Stimulated activated CD4-positive, alpha-beta T cell treated with anti-CD3 and anti-CD28 coated beads, Interleukin-4, amount 100 ng/mL, for 48 hours (primary cell): ENCODE measurements around the gene CMTM1.
A peak's percentile ranks its signal among the peaks of the same experiment; 100 is the strongest.
"Not testable (repeated sequence)": the region's sequence is repeated elsewhere in the genome, so short reads cannot be mapped to it uniquely, and the experiment has no call there.

Experiments used
- DNase-seq, 2 donors: peaks; one replicate each; pipeline ENCODE4 v3.0.0-alpha.2; 2020; ENCODE audit warnings: low read depth in 2 of 2

CMTM1 gene

DNA sequence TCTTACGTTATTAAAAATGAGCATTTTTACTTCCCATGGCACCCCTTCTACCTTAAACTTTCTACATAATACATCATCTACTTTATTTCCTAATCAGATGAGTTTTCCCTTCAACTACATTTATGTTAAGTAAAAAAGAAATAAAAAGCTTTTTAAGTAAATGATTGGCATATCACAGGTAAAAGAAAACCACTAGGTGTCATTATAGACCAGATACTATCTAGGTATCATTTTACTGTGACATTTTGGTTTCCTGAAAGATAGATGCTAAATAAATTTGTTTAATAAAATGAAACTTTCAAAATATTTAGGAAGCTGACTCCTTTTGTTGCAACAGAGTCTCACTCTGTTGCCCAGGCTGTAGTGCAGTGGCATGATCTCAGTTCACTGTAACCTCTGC is 3.8 kb upstream of the CMTM1 start:
- DNase-seq = no peak

GRCh38 chr16:66562986-66563385 is 3.3 kb upstream of the CMTM1 start:
- DNase-seq = no peak

DNA sequence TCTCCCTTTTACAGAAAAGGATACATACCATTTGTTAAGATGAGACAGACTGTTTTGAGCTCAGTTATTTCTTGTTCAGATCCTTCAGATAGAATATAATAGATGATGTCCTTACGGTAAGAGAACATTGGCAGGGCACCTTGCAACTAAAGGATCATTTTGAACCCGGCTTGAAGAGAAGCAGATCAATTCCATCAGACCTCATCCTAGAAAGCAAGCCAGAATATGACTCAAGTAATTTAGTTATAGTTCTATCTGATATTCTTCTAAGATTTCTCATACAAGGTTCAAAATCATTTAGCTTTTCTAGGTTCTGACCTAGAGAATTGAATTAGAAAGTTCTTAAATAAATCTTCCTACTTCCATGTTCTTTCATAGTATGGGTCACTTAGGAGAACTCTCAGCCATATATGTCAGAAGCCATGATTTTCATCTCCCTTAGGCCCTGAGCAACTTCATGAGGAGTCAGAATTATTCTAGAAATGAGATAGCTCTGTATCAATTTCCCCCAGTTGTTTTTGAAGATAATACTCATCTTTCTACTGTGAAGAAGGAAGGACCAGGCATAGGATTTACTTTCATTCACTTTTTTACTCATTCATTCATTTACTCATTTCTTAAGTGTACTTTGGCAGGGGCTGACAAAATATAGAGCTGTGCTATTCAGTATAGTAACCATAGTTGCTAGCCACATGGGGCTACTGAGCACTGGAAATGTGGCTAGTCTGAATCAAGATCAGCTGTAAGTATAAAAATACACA is 2.5 kb upstream of the CMTM1 start:
- no peak for DNase-seq

- DNase-seq = not testable (repeated sequence)
Measured at GRCh38 chr16:66567270-66567669, 1.0 kb downstream of the CMTM1 start.

DNA sequence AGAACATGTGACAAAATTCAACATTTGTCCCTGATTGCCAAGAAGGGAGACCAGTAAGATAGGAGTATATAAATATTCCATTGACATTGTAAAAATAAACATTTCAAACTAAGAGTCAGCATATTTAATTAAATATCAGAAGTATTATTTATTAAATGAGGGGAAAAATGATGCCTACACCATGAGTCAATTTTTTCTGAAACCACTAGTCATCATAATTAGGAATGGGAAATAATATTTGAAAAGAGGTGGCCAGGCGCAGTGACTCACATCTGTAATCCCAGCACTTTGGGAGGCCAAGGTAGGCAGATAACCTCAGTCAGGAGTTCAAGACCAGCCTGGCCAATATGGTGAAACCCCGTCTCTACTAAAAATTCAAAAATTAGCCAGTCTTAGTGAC is 2.1 kb downstream of the CMTM1 start:
- no peak for DNase-seq

- DNase-seq = no peak
Measured at GRCh38 chr16:66569131-66569530, 2.9 kb downstream of the CMTM1 start.

- DNase-seq = no peak
Measured at GRCh38 chr16:66569827-66570405, 3.7 kb downstream of the CMTM1 start.

GRCh38 chr16:66572356-66572755 is 6.1 kb downstream of the CMTM1 start:
- DNase-seq = no peak

DNA sequence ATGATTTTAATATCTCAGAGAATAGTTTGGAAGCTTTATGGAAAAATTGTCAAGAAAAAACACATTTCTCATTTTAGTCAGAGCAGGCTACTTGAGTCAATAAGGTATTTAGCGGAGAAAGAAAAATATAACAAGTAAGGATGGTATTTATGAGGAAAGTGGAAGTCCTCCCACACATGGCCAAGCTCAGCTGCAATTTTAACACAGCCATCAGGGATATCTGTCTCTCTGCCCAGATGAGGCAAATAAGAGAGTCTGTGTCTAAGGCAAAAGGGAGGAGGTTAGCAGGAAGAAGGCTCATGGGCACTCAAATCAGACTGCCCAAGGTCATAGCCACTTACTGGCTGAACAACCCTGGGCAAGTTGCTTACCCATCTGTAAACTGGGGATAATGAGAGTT is 7.8 kb downstream of the CMTM1 start:
- DNase-seq = no peak

DNA sequence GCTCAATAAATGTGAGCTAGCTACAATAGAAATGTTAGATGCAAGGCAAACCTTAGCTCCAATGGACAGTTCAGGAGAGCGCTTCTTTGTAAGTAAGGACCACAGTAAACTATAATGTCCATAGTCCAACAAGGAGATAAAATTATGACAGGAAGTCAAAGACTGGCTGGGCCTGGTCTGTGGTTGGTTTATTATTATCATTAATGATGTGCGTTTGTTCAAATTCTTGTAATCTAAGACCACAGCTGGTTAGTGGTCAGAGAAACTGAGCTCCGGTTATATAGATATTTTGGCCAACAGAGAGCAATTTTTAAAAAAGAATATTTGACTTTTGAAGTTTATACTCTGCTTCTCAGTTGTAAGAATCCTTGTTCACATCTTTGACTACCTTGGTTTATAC is 8.3 kb downstream of the CMTM1 start:
- no peak for DNase-seq

GRCh38 chr16:66575060-66575459 is 8.8 kb downstream of the CMTM1 start:
- no peak for DNase-seq

- DNase-seq = no peak
Measured at GRCh38 chr16:66576296-66576695, 10.1 kb downstream of the CMTM1 start.

DNA sequence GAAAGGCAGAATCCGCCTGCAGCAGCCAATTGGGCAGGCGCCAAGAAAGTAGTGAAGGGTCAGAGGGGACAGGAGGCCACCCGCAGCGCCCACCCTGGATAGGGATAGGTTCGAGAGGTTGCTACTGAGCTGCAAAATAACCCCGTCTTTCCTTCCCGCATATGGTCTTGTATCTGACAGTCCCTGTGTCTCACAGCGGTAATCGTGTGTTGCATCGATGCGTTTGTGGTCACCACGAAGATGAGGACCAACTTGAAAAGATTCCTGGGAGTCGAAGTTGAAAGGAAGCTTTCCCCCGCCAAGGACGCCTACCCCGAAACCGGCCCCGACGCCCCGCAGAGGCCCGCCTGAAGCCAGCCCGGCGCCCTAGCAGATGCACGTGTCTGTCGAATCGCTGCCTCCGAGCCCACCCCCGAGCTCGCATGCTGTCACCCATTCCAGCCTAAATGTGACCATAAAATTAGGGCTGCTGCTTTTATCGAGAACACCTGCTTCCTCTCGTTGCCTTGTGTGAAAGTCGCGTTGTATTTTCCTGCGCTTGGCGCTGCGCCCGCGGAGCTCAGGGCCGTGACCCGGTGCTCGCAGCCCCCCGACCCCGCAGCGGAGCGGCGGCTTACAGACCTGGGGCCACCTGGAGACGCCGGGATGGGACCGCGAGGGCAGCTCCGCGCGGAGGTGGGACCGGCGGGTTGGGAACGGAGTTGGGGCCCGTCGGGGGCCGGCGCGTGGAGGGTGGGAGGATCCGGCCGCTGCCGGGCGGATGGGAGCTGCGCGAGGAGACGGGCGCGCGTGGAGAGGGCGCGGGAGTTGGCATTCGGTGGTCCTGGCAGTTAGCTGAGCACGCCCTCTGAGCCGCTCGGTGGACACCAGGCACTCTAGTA is 12.7 kb downstream of the CMTM1 start, which contains the start of gene CMTM2:
TSS of gene CMTM2 (plus strand) at position 813 of the 881 bp plus-strand sequence. CDS start 145 bp downstream, outside the sequence.
- DNase-seq = no peak

DNA sequence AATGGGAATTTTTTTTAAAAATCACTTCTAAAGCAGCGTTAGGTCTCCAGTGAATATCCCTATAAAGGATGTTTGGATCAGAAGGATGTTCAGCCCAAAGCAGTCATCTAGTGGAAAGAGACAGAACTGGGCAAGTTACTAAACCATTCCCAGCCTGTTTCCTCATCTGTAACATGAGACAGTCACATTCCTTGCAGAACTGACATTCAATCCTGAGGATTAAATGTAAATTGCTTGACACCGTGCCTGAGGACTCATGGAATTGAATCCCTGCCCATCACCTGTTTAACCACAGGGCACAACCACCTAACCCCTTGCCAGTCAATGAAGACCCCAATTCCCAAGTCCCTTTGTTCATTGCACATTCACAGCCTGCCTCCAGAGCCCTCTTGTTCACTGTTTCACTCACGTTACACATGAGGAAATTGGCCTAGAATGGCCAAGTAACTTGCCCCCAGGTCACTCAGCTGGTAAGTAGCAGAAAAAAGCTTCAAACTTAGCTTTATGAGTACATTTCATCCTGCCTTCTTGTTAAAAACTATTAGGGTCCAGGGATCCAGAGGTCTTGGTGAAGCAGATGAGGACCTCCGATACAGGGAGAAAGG is 14.5 kb downstream of the CMTM1 start:
- no peak for DNase-seq

- no peak for DNase-seq
Measured at GRCh38 chr16:66581246-66581952, 15.2 kb downstream of the CMTM1 start.

DNA sequence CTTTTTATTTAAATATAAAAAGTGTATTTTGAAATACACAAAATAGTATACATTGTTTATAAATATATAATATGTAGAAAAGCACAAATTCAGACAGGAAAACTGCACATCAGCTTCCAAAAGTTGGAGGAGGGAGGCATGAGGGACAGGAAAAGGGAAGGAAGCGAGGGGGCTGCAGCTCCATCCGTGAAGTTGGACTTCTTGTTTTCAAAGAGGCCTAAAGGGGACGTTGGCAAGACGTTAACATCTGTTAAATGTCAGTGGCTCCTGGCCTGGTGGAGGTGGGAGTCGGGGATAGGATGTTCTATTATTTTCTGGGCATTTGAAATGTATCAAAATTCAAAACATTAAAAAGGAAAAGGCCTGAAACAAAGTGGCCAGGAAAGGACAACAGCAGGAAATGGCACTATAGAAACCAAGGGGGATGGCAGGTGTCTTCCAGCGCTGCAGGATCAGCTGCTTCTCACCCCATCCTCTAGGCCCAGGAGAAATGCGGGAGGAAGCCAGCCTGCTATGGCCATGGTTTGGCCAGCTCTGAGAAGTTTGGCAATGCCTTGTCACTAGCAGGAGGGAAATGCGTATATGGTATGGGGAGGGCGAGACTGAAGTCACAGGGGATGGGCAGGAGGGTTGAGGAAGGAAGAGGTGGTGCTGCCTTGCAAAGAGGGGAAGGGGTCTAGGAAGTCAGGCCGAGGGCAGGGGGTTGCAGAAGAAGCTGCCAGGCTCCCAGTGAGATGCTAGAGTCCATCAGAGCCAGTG is 19.4 kb downstream of the CMTM1 start:
- no peak for DNase-seq

DNA sequence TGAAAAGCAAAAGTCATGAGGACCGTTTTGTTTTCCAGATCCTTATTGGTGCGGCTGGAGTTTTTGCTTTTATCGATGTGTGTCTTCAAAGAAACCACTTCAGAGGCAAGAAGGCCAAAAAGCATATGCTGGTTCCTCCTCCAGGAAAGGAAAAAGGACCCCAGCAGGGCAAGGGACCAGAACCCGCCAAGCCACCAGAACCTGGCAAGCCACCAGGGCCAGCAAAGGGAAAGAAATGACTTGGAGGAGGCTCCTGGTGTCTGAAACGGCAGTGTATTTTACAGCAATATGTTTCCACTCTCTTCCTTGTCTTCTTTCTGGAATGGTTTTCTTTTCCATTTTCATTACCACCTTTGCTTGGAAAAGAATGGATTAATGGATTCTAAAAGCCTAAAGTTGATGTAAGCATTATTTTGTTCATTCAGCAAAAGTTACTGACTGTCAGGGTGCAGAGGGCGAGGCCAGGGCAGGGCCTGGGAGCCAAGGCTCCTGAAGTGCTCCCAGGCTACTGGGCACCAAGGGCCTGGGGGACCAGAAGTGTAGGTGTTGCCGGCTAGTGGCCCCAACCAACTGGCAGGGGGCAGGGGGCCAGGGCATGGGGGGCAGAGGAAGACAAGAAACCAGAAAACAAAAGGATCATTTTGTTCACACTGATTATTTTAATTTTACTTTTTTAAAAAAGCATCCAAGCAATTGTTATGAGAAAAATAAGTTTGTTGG is 21.8 kb downstream of the CMTM1 start:
- no peak for DNase-seq

DNA sequence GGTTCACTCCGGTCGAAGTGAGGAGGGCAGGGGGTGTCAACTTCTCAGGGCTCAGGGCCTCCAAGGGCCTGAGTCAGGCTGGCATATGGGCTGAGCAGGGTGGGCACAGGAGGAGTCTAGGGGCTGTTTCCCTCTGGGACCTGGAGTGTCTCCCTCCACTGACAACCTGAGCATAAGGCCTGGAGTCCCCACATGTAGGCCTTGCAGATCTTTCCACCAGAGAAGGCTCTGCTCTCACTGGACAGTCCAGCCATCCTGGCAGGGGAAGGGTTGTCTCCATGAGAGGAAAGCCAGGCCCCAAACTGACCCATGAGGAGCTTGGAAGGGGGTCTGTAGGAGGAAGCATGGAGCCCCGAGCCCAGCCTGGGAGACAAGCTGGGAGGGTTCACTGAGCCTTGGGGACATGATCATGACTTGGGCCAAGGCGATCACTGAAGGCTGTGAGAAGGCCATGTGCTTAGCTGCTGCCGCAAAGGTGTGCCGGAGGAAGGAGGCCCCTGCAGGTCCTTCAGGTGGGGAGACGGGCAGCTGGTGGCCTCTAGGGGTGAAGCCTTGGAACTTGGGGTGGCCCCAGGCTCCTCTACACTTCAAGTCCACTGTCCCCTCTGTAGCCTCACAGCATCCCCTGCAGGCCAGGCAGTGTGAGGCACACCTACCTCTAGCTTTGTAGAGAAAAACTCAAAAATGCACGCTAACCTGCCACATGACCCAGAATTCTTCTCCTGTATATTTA is 22.9 kb downstream of the CMTM1 start:
- DNase-seq = peak; percentile 41 to 58

GRCh38 chr16:66590322-66590721 is 24.1 kb downstream of the CMTM1 start:
- no peak for DNase-seq
